Loucy (cell line): Measurements from ENCODE around the gene ATG7.

Experiments
- H2AFZ ChIP-seq: fragments of 200-600 bp; sonication (generic); 2 replicates; pipeline ENCODE4 v1.6.0; 2016; ENCODE audit warnings: antibody characterized with exemption, mild to moderate bottlenecking, low read length, moderate library complexity
- H3F3A ChIP-seq: fragments of 200-600 bp; 2 replicates; pipeline ENCODE4 v1.6.0; 2016; ENCODE audit warnings: antibody characterized with exemption, low read depth, mild to moderate bottlenecking
- H3K27me3 ChIP-seq: fragments of 200-600 bp; sonication (generic); 2 replicates; pipeline ENCODE4 v1.6.1; 2014; ENCODE audit warnings: low read length, mild to moderate bottlenecking; ENCODE audit not compliant: insufficient read depth, poor library complexity, severe bottlenecking
- H3K36me3 ChIP-seq: fragments of 200-600 bp; sonication (generic); 2 replicates; pipeline ENCODE4 v1.6.1; 2016; ENCODE audit warnings: low read length; ENCODE audit not compliant: insufficient read depth
- H3K4me1 ChIP-seq: fragments of 200-600 bp; sonication (generic); 2 replicates; pipeline ENCODE4 v1.5.1; 2014; ENCODE audit warnings: low read length, mild to moderate bottlenecking; ENCODE audit not compliant: insufficient read depth, poor library complexity, severe bottlenecking
- H3K4me2 ChIP-seq: fragments of 200-600 bp; sonication (generic); 2 replicates; pipeline ENCODE4 v1.6.0; 2014; ENCODE audit warnings: antibody characterized with exemption, low read length, low read depth, mild to moderate bottlenecking; ENCODE audit not compliant: poor library complexity, severe bottlenecking
- H3K4me3 ChIP-seq: fragments of 200-600 bp; sonication (generic); 2 replicates; pipeline ENCODE4 v1.5.1; 2014; ENCODE audit warnings: low read length, mild to moderate bottlenecking, mixed read lengths; ENCODE audit not compliant: poor library complexity, severe bottlenecking
- H3K79me2 ChIP-seq: fragments of 200-600 bp; sonication (generic); 2 replicates; pipeline ENCODE4 v1.6.1; 2014; ENCODE audit warnings: low read length; ENCODE audit not compliant: insufficient read depth
- H3K9ac ChIP-seq: fragments of 200-600 bp; sonication (generic); 2 replicates; pipeline ENCODE4 v1.6.0; 2014; ENCODE audit warnings: mild to moderate bottlenecking, low read depth, low read length, moderate library complexity; ENCODE audit not compliant: poor library complexity, severe bottlenecking
- H3K9me2 ChIP-seq: fragments of 200-600 bp; sonication (generic); replicated peaks from 2 replicates; pipeline ENCODE4 v1.6.1; 2016; ENCODE audit warnings: low read depth, low read length, mixed read lengths
- H3K9me3 ChIP-seq: fragments of 200-600 bp; sonication (generic); 2 replicates; pipeline ENCODE4 v1.6.1; 2014; ENCODE audit warnings: mild to moderate bottlenecking, antibody characterized with exemption, low read length, low read depth; ENCODE audit not compliant: insufficient read depth
- H4K20me1 ChIP-seq: fragments of 200-600 bp; sonication (generic); 2 replicates; pipeline ENCODE4 v1.6.0; 2014; ENCODE audit warnings: antibody characterized with exemption, low read length, mild to moderate bottlenecking; ENCODE audit not compliant: insufficient read depth, poor library complexity, severe bottlenecking
- CTCF ChIP-seq: fragments of 200-600 bp; sonication (generic); conservative IDR thresholded peaks from 2 replicates; pipeline ENCODE4 v1.5.1; 2014; ENCODE audit warnings: mild to moderate bottlenecking, antibody characterized with exemption, low read length
- EZH2phosphoT487 ChIP-seq: fragments of 200-600 bp; IDR thresholded peaks from 2 replicates; pipeline ENCODE4 v1.6.1; 2018; ENCODE audit warnings: antibody characterized with exemption, mild to moderate bottlenecking, moderate library complexity, borderline replicate concordance

ATG7 gene

GRCh38 chr3:11379238-11379823, 107.1 kb downstream of the ATG7 start:
- Histone ChIP-seq H3K27me3 (no peaks in the 10 kb centered on the region), H3K79me2 (no peaks in the 10 kb centered on the region), H4K20me1 (no peaks in the 10 kb centered on the region), H3K9me2 (no peaks in the 10 kb centered on the region), H3K9me3 (no peaks in the 10 kb centered on the region), H3K9ac (no peak overlapping the region), H2AFZ (no peak overlapping the region), H3K4me1 (no peaks in the 10 kb centered on the region), H3F3A (no peaks in the 10 kb centered on the region), H3K4me2 (no peak overlapping the region), H3K4me3 (no peak overlapping the region), H3K36me3 (no peaks in the 10 kb centered on the region)
- TF ChIP-seq EZH2phosphoT487 (no peak), CTCF (peak; percentile 71)

- no peak overlapping the region for H3K9ac ChIP-seq
Measured at GRCh38 chr3:11379824-11380701, 107.9 kb downstream of the ATG7 start.

DNA sequence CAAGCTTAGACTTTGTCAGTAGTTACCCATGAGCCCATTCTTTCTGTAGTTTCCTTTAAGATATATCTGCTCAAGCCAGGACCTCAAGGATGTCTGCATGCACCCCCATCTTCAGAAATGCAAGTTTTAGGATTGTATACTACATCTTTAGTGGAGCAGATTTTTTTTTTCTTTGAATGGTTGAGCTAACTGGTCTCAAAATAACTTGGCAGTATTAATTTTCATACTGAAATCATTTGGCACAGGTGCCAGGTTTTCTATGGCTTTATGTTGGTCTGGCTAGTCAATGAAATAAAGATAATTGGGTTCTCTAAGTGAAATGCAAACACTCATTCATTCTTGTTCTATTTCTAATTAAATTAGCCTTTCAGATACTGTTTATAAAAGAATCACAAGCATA, 108.9 kb downstream of the ATG7 start:
- TF ChIP-seq CTCF (no peak), EZH2phosphoT487 (no peak)
- Histone ChIP-seq H3K79me2 (no peaks in the 10 kb centered on the region), H2AFZ (no peak overlapping the region), H3F3A (no peaks in the 10 kb centered on the region), H3K4me3 (no peak overlapping the region), H4K20me1 (no peaks in the 10 kb centered on the region), H3K9me3 (no peaks in the 10 kb centered on the region), H3K9ac (no peak overlapping the region), H3K27me3 (no peaks in the 10 kb centered on the region), H3K4me1 (no peaks in the 10 kb centered on the region), H3K4me2 (no peak overlapping the region), H3K36me3 (no peaks in the 10 kb centered on the region), H3K9me2 (no peaks in the 10 kb centered on the region)

More at GRCh38 chr3:11379824-11380701, 107.9 kb downstream of the ATG7 start:
- no peak overlapping the region for H3K4me2 ChIP-seq
- no peak overlapping the region for H3K4me3 ChIP-seq
- no peaks in the 10 kb centered on the region for H4K20me1 ChIP-seq
- no peaks in the 10 kb centered on the region for H3K36me3 ChIP-seq
- no peaks in the 10 kb centered on the region for H3K27me3 ChIP-seq
- H3K79me2 ChIP-seq, result no peaks in the 10 kb centered on the region
- TF ChIP-seq CTCF, result no peak
- no peak for TF ChIP-seq EZH2phosphoT487
- no peaks in the 10 kb centered on the region for H3K9me3 ChIP-seq
- H3F3A ChIP-seq, result no peaks in the 10 kb centered on the region
- no peaks in the 10 kb centered on the region for H3K9me2 ChIP-seq
- no peaks in the 10 kb centered on the region for H3K4me1 ChIP-seq
- H2AFZ ChIP-seq, result no peak overlapping the region
